Astrocyte (in vitro differentiated cells and primary cell): Measurements from ENCODE around the gene PGLYRP4. TPM values are rescaled to one million over a fixed set of nuclear protein-coding genes. Genes with fewer than 3 reads are reported as not detected.

Source experiments
- DNase-seq: peaks from one replicate; pipeline ENCODE4 v3.0.0-alpha.2; 2010; ENCODE audit warnings: low read depth
- FAIRE-seq: peaks from 2 replicates; lab custom pipeline; 2011; peaks lifted over from hg19 to GRCh38; lab: Jason Lieb, UNC
- H2AFZ ChIP-seq: 2 replicates; pipeline ENCODE4 v1.6.0; 2012; ENCODE audit warnings: low read depth, low read length, inconsistent platforms
- H3K27ac ChIP-seq: 2 replicates; pipeline ENCODE4 v1.5.1; 2011; ENCODE audit warnings: low read depth, low read length, inconsistent platforms
- H3K27me3 ChIP-seq: 2 replicates; pipeline ENCODE4 v1.6.0; 2011; ENCODE audit warnings: low read length, inconsistent platforms; ENCODE audit not compliant: insufficient read depth
- H3K36me3 ChIP-seq: 2 replicates; pipeline ENCODE4 v1.5.1; 2011; ENCODE audit warnings: low read length, inconsistent platforms; ENCODE audit not compliant: insufficient read depth
- H3K4me1 ChIP-seq: 2 replicates; pipeline ENCODE4 v1.5.1; 2011; ENCODE audit warnings: low read length, inconsistent platforms; ENCODE audit not compliant: insufficient read depth
- H3K4me2 ChIP-seq: 2 replicates; pipeline ENCODE4 v1.6.0; 2012; ENCODE audit warnings: low read length, inconsistent platforms
- H3K4me3 ChIP-seq: 2 replicates; pipeline ENCODE4 v1.5.1; 2011; ENCODE audit warnings: low read depth, mild to moderate bottlenecking, low read length, inconsistent platforms; ENCODE audit not compliant: insufficient read depth
- H3K79me2 ChIP-seq: 2 replicates; pipeline ENCODE4 v1.6.0; 2012; ENCODE audit warnings: mild to moderate bottlenecking, low read length, inconsistent platforms; ENCODE audit not compliant: insufficient read depth
- H3K9ac ChIP-seq: 2 replicates; pipeline ENCODE4 v1.6.0; 2012; ENCODE audit warnings: mild to moderate bottlenecking, low read length, inconsistent platforms
- H3K9me3 ChIP-seq: 2 replicates; pipeline ENCODE4 v1.5.1; 2012; ENCODE audit warnings: low read depth, mild to moderate bottlenecking, low read length, inconsistent platforms; ENCODE audit not compliant: insufficient read depth
- H4K20me1 ChIP-seq: 2 replicates; pipeline ENCODE4 v1.6.0; 2012; ENCODE audit warnings: low read length, inconsistent platforms; ENCODE audit not compliant: insufficient read depth
- H3K27ac Mint-ChIP-seq: one replicate; pipeline ENCODE4 v1.8.0; 2021; ENCODE audit warnings: mild to moderate bottlenecking, mixed read lengths; ENCODE audit not compliant: unreplicated experiment
- H3K27me3 Mint-ChIP-seq: one replicate; pipeline ENCODE4 v1.8.0; 2021; ENCODE audit warnings: low read depth, mixed read lengths; ENCODE audit not compliant: unreplicated experiment
- H3K36me3 Mint-ChIP-seq: one replicate; pipeline ENCODE4 v1.8.0; 2021; ENCODE audit warnings: low read depth, mixed read lengths; ENCODE audit not compliant: unreplicated experiment
- H3K4me1 Mint-ChIP-seq: one replicate; pipeline ENCODE4 v1.8.0; 2021; ENCODE audit warnings: low read depth, mixed read lengths; ENCODE audit not compliant: unreplicated experiment
- H3K4me3 Mint-ChIP-seq: one replicate; pipeline ENCODE4 v1.8.0; 2021; ENCODE audit warnings: mild to moderate bottlenecking, moderate library complexity, mixed read lengths; ENCODE audit not compliant: unreplicated experiment
- H3K9me3 Mint-ChIP-seq: one replicate; pipeline ENCODE4 v1.8.0; 2021; ENCODE audit warnings: mild to moderate bottlenecking, mixed read lengths; ENCODE audit not compliant: unreplicated experiment
- EZH2 ChIP-seq: IDR thresholded peaks from 2 replicates; pipeline ENCODE4 v1.6.1; 2012; ENCODE audit warnings: mild to moderate bottlenecking, low read length, inconsistent platforms; ENCODE audit not compliant: insufficient read depth
- total RNA-seq: library from RNA; stranded (reverse); gene quantifications from 2 replicates; pipeline ENCODE4 v1.2.1, GENCODE V29; 2021
- TF ChIP-seq, protein P1 (sequence below): IDR thresholded peaks from 2 replicates; pipeline ENCODE4 v1.5.1; 2011; ENCODE audit warnings: low read depth, mild to moderate bottlenecking, inconsistent platforms, low read length, moderate library complexity; ENCODE audit not compliant: insufficient read depth

Gene PGLYRP4
- total RNA-seq, 1 donor from 2014 or later, result not detected

DNA sequence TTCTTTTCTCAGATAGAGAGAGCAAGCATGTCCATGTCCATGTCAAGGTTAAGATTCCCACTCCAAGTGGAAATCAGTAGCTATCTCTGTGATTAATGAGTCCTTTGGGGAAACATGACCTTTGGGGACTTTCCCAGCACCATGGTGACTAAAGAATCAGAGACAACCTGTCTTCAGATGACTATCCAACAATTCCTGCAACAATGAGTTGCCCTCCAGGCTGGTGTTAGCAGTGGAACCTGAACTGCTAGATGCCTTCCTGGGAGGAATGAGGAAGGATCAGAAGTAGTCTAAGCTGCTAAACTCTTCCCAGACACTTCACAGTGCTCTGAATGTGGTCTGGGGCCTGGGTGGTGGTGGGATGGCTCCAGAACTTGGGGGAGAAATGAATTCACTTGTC is 15.5 kb upstream of the PGLYRP4 start:
- Mint-ChIP-seq H3K36me3 (peaks cover 2% of the 10 kb centered on the region), H3K27me3 (peaks cover 57% of the 10 kb centered on the region), H3K4me3 (no peak overlapping the region), H3K27ac (no peak overlapping the region), H3K4me1 (no peaks in the 10 kb centered on the region), H3K9me3 (no peaks in the 10 kb centered on the region)
- H3K4me3 ChIP-seq, result no peak overlapping the region
- H4K20me1 ChIP-seq, result no peaks in the 10 kb centered on the region
- FAIRE-seq (no peak), DNase-seq (no peak)
- no peaks in the 10 kb centered on the region for H3K36me3 ChIP-seq
- H2AFZ ChIP-seq, result no peak overlapping the region
- TF ChIP-seq EZH2, result no peak
- TF ChIP-seq, protein P1, sequence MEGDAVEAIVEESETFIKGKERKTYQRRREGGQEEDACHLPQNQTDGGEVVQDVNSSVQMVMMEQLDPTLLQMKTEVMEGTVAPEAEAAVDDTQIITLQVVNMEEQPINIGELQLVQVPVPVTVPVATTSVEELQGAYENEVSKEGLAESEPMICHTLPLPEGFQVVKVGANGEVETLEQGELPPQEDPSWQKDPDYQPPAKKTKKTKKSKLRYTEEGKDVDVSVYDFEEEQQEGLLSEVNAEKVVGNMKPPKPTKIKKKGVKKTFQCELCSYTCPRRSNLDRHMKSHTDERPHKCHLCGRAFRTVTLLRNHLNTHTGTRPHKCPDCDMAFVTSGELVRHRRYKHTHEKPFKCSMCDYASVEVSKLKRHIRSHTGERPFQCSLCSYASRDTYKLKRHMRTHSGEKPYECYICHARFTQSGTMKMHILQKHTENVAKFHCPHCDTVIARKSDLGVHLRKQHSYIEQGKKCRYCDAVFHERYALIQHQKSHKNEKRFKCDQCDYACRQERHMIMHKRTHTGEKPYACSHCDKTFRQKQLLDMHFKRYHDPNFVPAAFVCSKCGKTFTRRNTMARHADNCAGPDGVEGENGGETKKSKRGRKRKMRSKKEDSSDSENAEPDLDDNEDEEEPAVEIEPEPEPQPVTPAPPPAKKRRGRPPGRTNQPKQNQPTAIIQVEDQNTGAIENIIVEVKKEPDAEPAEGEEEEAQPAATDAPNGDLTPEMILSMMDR, result no peak
- no peaks in the 10 kb centered on the region for H3K9me3 ChIP-seq
- no peak overlapping the region for H3K4me2 ChIP-seq
- no peaks in the 10 kb centered on the region for H3K27me3 ChIP-seq
- no peak overlapping the region for H3K27ac ChIP-seq
- H3K9ac ChIP-seq, result no peak overlapping the region
- no peaks in the 10 kb centered on the region for H3K4me1 ChIP-seq
- no peaks in the 10 kb centered on the region for H3K79me2 ChIP-seq

DNA sequence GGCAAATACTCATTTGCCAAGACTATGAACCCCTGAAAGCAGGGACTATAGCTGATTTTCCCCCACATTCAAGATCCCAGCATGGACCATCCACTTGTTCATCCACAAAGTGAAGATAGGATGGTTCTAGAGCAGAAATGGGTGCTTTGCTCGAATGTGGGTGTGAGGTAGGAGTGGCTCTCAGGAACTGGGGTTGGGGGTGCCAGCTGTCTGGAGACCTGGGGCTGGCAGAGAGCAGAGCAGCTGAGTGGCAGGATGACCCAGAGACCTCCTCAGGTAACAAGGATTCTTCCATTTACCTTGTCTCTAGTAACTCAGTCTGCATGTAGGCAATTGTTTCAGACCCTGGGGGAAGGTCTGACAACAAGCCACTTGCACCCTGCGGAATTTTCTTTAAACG is 15.0 kb upstream of the PGLYRP4 start:
- Histone ChIP-seq H3K79me2 (no peaks in the 10 kb centered on the region), H3K27me3 (no peaks in the 10 kb centered on the region), H3K4me3 (no peak overlapping the region), H3K4me1 (no peaks in the 10 kb centered on the region), H3K9ac (no peak overlapping the region), H2AFZ (no peak overlapping the region), H3K27ac (no peak overlapping the region), H4K20me1 (no peaks in the 10 kb centered on the region), H3K9me3 (no peaks in the 10 kb centered on the region), H3K36me3 (no peaks in the 10 kb centered on the region), H3K4me2 (no peak overlapping the region)
- H3K36me3 Mint-ChIP-seq, result peaks cover 2% of the 10 kb centered on the region
- FAIRE-seq (no peak), DNase-seq (no peak)
- TF ChIP-seq EZH2, result no peak
- TF ChIP-seq, protein P1, result no peak
- H3K27ac Mint-ChIP-seq, result no peak overlapping the region
- no peaks in the 10 kb centered on the region for H3K4me1 Mint-ChIP-seq
- H3K4me3 Mint-ChIP-seq, result no peak overlapping the region
- peaks cover 57% of the 10 kb centered on the region for H3K27me3 Mint-ChIP-seq
- no peaks in the 10 kb centered on the region for H3K9me3 Mint-ChIP-seq

DNA sequence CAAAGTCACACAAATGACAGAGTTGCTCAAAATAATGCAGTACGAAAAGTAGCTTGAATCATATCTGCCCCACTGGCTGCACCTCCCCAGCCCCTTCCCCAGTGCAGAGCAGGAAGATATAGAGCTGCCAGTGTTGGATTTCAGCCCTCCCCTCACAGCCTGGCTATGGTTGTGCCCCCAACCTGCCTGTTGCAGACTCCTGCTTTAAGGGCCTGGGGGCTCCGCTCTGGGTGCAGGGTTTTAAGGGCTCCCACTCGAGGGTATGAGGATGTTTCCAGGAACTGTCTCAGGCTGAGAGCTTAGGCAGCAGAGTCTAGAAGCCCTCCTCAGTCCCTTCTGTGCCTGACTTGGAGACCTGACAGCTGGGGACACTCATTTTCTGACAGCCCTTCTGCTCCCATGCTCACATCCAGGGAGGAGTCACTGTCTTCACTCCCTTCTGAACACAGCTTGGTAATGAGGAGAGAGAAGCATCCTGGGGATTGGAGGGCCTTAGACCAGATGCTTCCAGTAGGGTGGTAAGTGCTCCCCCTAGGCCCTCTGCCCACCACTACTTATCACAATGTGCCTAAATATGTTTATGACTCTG is 13.6 kb upstream of the PGLYRP4 start:
- peaks cover 61% of the 10 kb centered on the region for H3K27me3 Mint-ChIP-seq
- Histone ChIP-seq H3K36me3 (no peaks in the 10 kb centered on the region), H3K4me3 (no peak overlapping the region), H4K20me1 (no peaks in the 10 kb centered on the region), H3K9ac (no peak overlapping the region), H3K79me2 (no peaks in the 10 kb centered on the region), H3K27me3 (no peaks in the 10 kb centered on the region), H3K27ac (no peak overlapping the region), H3K4me1 (no peaks in the 10 kb centered on the region), H2AFZ (no peak overlapping the region), H3K9me3 (no peaks in the 10 kb centered on the region), H3K4me2 (no peak overlapping the region)
- TF ChIP-seq EZH2, result no peak
- TF ChIP-seq, protein P1, result no peak
- H3K36me3 Mint-ChIP-seq, result peaks cover 3% of the 10 kb centered on the region
- H3K9me3 Mint-ChIP-seq, result no peaks in the 10 kb centered on the region
- no peaks in the 10 kb centered on the region for H3K4me1 Mint-ChIP-seq
- no peak overlapping the region for H3K27ac Mint-ChIP-seq
- FAIRE-seq (no peak), DNase-seq (no peak)
- no peak overlapping the region for H3K4me3 Mint-ChIP-seq
